ENCODE results near the gene STOML1.

The STOML1 gene

GRCh38 chr15:74013374-74013894, 21.3 kb upstream of the STOML1 start:
- DNase-seq: no peak

GRCh38 chr15:74011610-74012009, 19.5 kb upstream of the STOML1 start:
- no peak for DNase-seq

- DNase-seq: no peak
Measured at GRCh38 chr15:74010929-74011540, 18.9 kb upstream of the STOML1 start.

- DNase-seq: no peak
Measured at GRCh38 chr15:74008901-74009300, 16.8 kb upstream of the STOML1 start.

- DNase-seq: peak in 1 of 2 experiments; percentile 27
Measured at GRCh38 chr15:74007820-74008371, 15.8 kb upstream of the STOML1 start.

GRCh38 chr15:74006774-74007639, 14.9 kb upstream of the STOML1 start:
- peak in 1 of 2 experiments; percentile 19 for DNase-seq

GRCh38 chr15:73997986-73998385, 5.9 kb upstream of the STOML1 start:
- no peak for DNase-seq

- no peak for DNase-seq
Measured at GRCh38 chr15:73996939-73997338, 4.8 kb upstream of the STOML1 start.

GRCh38 chr15:73996267-73996666, 4.2 kb upstream of the STOML1 start:
- DNase-seq: no peak

GRCh38 chr15:73994912-73995622, 3.0 kb upstream of the STOML1 start:
- DNase-seq: peak; percentile 18 to 26

GRCh38 chr15:73994413-73994883, 2.4 kb upstream of the STOML1 start, which contains the start of gene PML:
PML (plus strand) TSS chr15:73994716; CDS start chr15:73994813, 97 bp downstream.
- DNase-seq: peak; percentile 96 to 98

- no peak for DNase-seq
Measured at GRCh38 chr15:73993211-73993994, 1.3 kb upstream of the STOML1 start.

- no peak for DNase-seq
Measured at GRCh38 chr15:73992594-73992898, 451 bp upstream of the STOML1 start.

GRCh38 chr15:73991260-73991659, 835 bp downstream of the STOML1 start:
- no peak for DNase-seq

GRCh38 chr15:73990250-73991005, 1.7 kb downstream of the STOML1 start:
- DNase-seq: no peak

- DNase-seq: no peak
Measured at GRCh38 chr15:73989001-73989798, 2.9 kb downstream of the STOML1 start.

- DNase-seq: no peak
Measured at GRCh38 chr15:73988445-73988969, 3.6 kb downstream of the STOML1 start.

GRCh38 chr15:73987681-73988444, 4.2 kb downstream of the STOML1 start:
- no peak for DNase-seq

GRCh38 chr15:73987250-73987649, 4.8 kb downstream of the STOML1 start:
- no peak for DNase-seq

GRCh38 chr15:73986776-73987056, 5.4 kb downstream of the STOML1 start:
- DNase-seq: no peak

Data from activated CD4-positive, alpha-beta T cell treated with anti-CD3 and anti-CD28 coated beads, Interleukin-2, amount 50 U/mL, for 48 hours (primary cell).